DND-41 (cell line): ENCODE data around the gene BORCS6.

Source experiments
- ATAC-seq: fragments of 200-7000 bp; cut with Tn5 transposase; 3 replicates; pipeline ENCODE4 v1.9.1; 2021; ENCODE audit warnings: low read depth; ENCODE audit not compliant: insufficient read depth
- DNase-seq: peaks from one replicate; pipeline ENCODE4 v3.0.0-alpha.2; 2020
- H2AFZ ChIP-seq: 2 replicates; pipeline ENCODE4 v1.6.0; 2012; ENCODE audit warnings: low read depth, low read length
- H3K27ac ChIP-seq: 2 replicates; pipeline ENCODE4 v1.5.1; 2012; ENCODE audit warnings: low read length, inconsistent platforms
- H3K27me3 ChIP-seq: fragments of 200-600 bp; sonication (generic); 2 replicates; pipeline ENCODE4 v1.6.0; 2012; ENCODE audit warnings: low read length, mild to moderate bottlenecking, inconsistent platforms; ENCODE audit not compliant: insufficient read depth, poor library complexity
- H3K36me3 ChIP-seq: 2 replicates; pipeline ENCODE4 v1.5.1; 2012; ENCODE audit warnings: low read length, inconsistent platforms; ENCODE audit not compliant: insufficient read depth
- H3K4me1 ChIP-seq: 2 replicates; pipeline ENCODE4 v1.5.1; 2012; ENCODE audit warnings: mild to moderate bottlenecking, low read length; ENCODE audit not compliant: insufficient read depth
- H3K4me2 ChIP-seq: 2 replicates; pipeline ENCODE4 v1.6.0; 2012; ENCODE audit warnings: mild to moderate bottlenecking, moderate library complexity, low read length, inconsistent platforms; ENCODE audit not compliant: insufficient read depth
- H3K4me3 ChIP-seq, 2 experiments: fragments of 200-600 bp in 1 of 2; shearing (Covaris generic) in 1 of 2; 2 replicates each; pipeline ENCODE4 v1.5.1; 2012 to 2016; ENCODE audit warnings: inconsistent platforms in 2 of 2, low read length in 2 of 2, mild to moderate bottlenecking in 2 of 2, low read depth in 1 of 2, moderate library complexity in 1 of 2
- H3K79me2 ChIP-seq: 2 replicates; pipeline ENCODE4 v1.6.0; 2012; ENCODE audit warnings: low read length, inconsistent platforms; ENCODE audit not compliant: insufficient read depth
- H3K9ac ChIP-seq: 2 replicates; pipeline ENCODE4 v1.6.0; 2012; ENCODE audit warnings: low read depth, mild to moderate bottlenecking, inconsistent platforms, low read length, moderate library complexity
- H3K9me3 ChIP-seq: 2 replicates; pipeline ENCODE4 v1.5.1; 2012; ENCODE audit warnings: low read length, moderate library complexity, mild to moderate bottlenecking, inconsistent platforms; ENCODE audit not compliant: insufficient read depth, severe bottlenecking
- H4K20me1 ChIP-seq: 2 replicates; pipeline ENCODE4 v1.6.0; 2012; ENCODE audit warnings: low read length; ENCODE audit not compliant: insufficient read depth
- CTCF ChIP-seq: IDR thresholded peaks from 2 replicates; pipeline ENCODE4 v1.5.1; 2012; ENCODE audit warnings: borderline replicate concordance, low read length, moderate library complexity, mild to moderate bottlenecking; ENCODE audit not compliant: poor library complexity, severe bottlenecking; ENCODE audit errors: extremely low read depth
- EZH2 ChIP-seq: IDR thresholded peaks from 3 replicates; pipeline ENCODE4 v1.6.1; 2012; ENCODE audit warnings: borderline replicate concordance, low read depth, mild to moderate bottlenecking, moderate library complexity, low read length, inconsistent platforms; ENCODE audit not compliant: severe bottlenecking

The BORCS6 gene

GRCh38 chr17:8151120-8151640, 38.8 kb downstream of the BORCS6 start:
- Histone ChIP-seq H3K4me1 (peaks cover 52% of the 10 kb centered on the region), H3K27ac (peak overlapping the region; percentile 85), H3K36me3 (peaks cover 42% of the 10 kb centered on the region), H3K9ac (peak overlapping the region; percentile 61), H3K4me3 (peak overlapping the region; percentile 47 to 76), H3K4me2 (peak overlapping the region; percentile 93), H3K27me3 (no peaks in the 10 kb centered on the region), H3K9me3 (no peaks in the 10 kb centered on the region), H2AFZ (peak overlapping the region; percentile 32), H3K79me2 (peaks cover 17% of the 10 kb centered on the region), H4K20me1 (peaks cover 19% of the 10 kb centered on the region)
- TF ChIP-seq CTCF (no peak), EZH2 (no peak)
- DNase-seq (peak; percentile 96), ATAC-seq (peak; percentile 74)

GRCh38 chr17:8150194-8151119, 39.5 kb downstream of the BORCS6 start:
- Histone ChIP-seq H3K79me2 (peaks cover 17% of the 10 kb centered on the region), H3K4me1 (peaks cover 45% of the 10 kb centered on the region), H3K4me2 (peak overlapping the region; percentile 93), H3K9me3 (no peaks in the 10 kb centered on the region), H3K27ac (peak overlapping the region; percentile 43), H3K4me3 (peak overlapping the region in 1 of 2 experiments; percentile 76; a peak in 2 of 4 replicates), H3K27me3 (no peaks in the 10 kb centered on the region), H2AFZ (no peak overlapping the region), H4K20me1 (peaks cover 22% of the 10 kb centered on the region), H3K36me3 (peaks cover 49% of the 10 kb centered on the region), H3K9ac (peak overlapping the region; percentile 43; the same call in 1 of the 2 replicates)
- ATAC-seq (no peak), DNase-seq (no peak)
- no peak for TF ChIP-seq CTCF
- no peak for TF ChIP-seq EZH2

GRCh38 chr17:8149419-8150193, 40.4 kb downstream of the BORCS6 start:
- Histone ChIP-seq H2AFZ (no peak overlapping the region), H3K27ac (no peak overlapping the region), H3K36me3 (peaks cover 56% of the 10 kb centered on the region), H3K9me3 (no peaks in the 10 kb centered on the region), H3K4me3 (no peak overlapping the region), H3K4me2 (no peak overlapping the region), H3K4me1 (peaks cover 38% of the 10 kb centered on the region), H3K79me2 (peaks cover 17% of the 10 kb centered on the region), H4K20me1 (peaks cover 22% of the 10 kb centered on the region), H3K27me3 (no peaks in the 10 kb centered on the region), H3K9ac (no peak overlapping the region)
- no peak for ATAC-seq
- DNase-seq = no peak
- TF ChIP-seq CTCF (no peak), EZH2 (no peak)
